Endothelial cell (in vitro differentiated cells): Measurements from ENCODE around the gene CXCR5. TPM values are rescaled to one million over a fixed set of nuclear protein-coding genes. Genes with fewer than 3 reads are reported as not detected.

ENCODE experiments used
- DNase-seq: peaks from one replicate; pipeline ENCODE4 v3.0.0; 2021; ENCODE audit warnings: low spot score
- H3K27ac Mint-ChIP-seq: one replicate; pipeline ENCODE4 v1.8.0; 2021; ENCODE audit warnings: mixed read lengths, inconsistent platforms; ENCODE audit not compliant: unreplicated experiment
- H3K27me3 Mint-ChIP-seq: one replicate; pipeline ENCODE4 v1.8.0; 2021; ENCODE audit warnings: mild to moderate bottlenecking, moderate library complexity, mixed read lengths, inconsistent platforms; ENCODE audit not compliant: unreplicated experiment
- H3K36me3 Mint-ChIP-seq: one replicate; pipeline ENCODE4 v1.8.0; 2021; ENCODE audit warnings: mild to moderate bottlenecking, low read depth, mixed read lengths, inconsistent platforms; ENCODE audit not compliant: unreplicated experiment
- H3K4me1 Mint-ChIP-seq: one replicate; pipeline ENCODE4 v1.8.0; 2021; ENCODE audit warnings: mild to moderate bottlenecking, mixed read lengths, inconsistent platforms; ENCODE audit not compliant: unreplicated experiment
- H3K4me3 Mint-ChIP-seq: one replicate; pipeline ENCODE4 v1.8.0; 2021; ENCODE audit warnings: mild to moderate bottlenecking, mixed read lengths, inconsistent platforms; ENCODE audit not compliant: unreplicated experiment
- H3K9me3 Mint-ChIP-seq: one replicate; pipeline ENCODE4 v1.8.0; 2021; ENCODE audit warnings: mixed read lengths, inconsistent platforms; ENCODE audit not compliant: unreplicated experiment
- total RNA-seq: library from RNA; stranded (reverse); fragmentation: NEBNext Ultra II Directional; extraction: Animal tissue kit (Norgen Biotek cat#: 25700); gene quantifications from one replicate; pipeline ENCODE4 v1.2.1, GENCODE V29; 2021; ENCODE audit not compliant: unreplicated experiment
- TF ChIP-seq, protein P1 (sequence below): fragments of 200-600 bp; sonication (generic); IDR thresholded peaks from one replicate; pipeline ENCODE4 v1.5.0; 2021; ENCODE audit warnings: antibody characterized with exemption; ENCODE audit not compliant: unreplicated experiment

Gene CXCR5
- total RNA-seq, 1 donor from 2014 or later, result not detected

DNA sequence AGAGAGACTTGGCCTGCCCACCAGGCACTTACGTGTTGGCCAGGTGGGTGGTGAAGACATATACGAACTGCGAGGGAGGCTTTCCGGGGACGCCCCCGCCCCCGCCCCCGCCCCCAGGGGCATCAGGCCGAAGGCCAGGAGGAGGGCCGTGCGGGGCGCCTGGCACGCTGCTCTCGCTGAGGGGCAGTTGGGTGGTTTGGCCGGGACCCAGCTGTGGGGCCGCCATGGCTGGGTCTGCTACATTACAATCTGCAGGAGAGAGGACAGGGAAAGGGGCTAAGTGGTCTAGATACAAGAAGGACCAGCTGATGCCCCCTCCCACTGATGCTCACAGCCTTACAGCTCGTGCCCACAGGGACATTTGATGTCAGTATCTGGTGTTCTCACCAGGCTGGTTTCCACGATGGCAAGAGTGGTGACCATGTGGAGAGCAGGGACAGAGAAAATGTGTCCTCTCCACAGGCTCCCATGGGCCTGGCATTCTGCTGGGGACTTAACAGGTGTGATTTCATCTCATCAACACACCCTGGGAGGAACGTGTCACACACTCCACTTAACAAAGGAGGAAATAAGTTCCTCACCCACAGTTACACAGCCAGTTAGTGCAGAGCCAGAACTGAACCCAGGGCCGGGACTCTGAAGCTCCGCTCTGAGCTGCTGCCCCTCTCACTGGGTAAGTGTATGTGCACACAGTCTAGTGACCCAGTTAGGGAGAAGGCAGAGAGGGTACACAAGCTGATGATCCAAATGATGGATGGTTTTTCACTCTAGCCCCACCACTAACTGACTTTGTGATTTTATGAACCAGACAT lies 19.7 kb downstream of the CXCR5 start:
- H3K27ac Mint-ChIP-seq, result no peak overlapping the region
- no peak overlapping the region for H3K4me3 Mint-ChIP-seq
- TF ChIP-seq, protein P1, sequence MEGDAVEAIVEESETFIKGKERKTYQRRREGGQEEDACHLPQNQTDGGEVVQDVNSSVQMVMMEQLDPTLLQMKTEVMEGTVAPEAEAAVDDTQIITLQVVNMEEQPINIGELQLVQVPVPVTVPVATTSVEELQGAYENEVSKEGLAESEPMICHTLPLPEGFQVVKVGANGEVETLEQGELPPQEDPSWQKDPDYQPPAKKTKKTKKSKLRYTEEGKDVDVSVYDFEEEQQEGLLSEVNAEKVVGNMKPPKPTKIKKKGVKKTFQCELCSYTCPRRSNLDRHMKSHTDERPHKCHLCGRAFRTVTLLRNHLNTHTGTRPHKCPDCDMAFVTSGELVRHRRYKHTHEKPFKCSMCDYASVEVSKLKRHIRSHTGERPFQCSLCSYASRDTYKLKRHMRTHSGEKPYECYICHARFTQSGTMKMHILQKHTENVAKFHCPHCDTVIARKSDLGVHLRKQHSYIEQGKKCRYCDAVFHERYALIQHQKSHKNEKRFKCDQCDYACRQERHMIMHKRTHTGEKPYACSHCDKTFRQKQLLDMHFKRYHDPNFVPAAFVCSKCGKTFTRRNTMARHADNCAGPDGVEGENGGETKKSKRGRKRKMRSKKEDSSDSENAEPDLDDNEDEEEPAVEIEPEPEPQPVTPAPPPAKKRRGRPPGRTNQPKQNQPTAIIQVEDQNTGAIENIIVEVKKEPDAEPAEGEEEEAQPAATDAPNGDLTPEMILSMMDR, result no peak
- no peak for DNase-seq
- H3K36me3 Mint-ChIP-seq, result peaks cover 3% of the 10 kb centered on the region
- peaks cover 3% of the 10 kb centered on the region for H3K4me1 Mint-ChIP-seq
- no peaks in the 10 kb centered on the region for H3K9me3 Mint-ChIP-seq
- peaks cover 2% of the 10 kb centered on the region for H3K27me3 Mint-ChIP-seq

DNA sequence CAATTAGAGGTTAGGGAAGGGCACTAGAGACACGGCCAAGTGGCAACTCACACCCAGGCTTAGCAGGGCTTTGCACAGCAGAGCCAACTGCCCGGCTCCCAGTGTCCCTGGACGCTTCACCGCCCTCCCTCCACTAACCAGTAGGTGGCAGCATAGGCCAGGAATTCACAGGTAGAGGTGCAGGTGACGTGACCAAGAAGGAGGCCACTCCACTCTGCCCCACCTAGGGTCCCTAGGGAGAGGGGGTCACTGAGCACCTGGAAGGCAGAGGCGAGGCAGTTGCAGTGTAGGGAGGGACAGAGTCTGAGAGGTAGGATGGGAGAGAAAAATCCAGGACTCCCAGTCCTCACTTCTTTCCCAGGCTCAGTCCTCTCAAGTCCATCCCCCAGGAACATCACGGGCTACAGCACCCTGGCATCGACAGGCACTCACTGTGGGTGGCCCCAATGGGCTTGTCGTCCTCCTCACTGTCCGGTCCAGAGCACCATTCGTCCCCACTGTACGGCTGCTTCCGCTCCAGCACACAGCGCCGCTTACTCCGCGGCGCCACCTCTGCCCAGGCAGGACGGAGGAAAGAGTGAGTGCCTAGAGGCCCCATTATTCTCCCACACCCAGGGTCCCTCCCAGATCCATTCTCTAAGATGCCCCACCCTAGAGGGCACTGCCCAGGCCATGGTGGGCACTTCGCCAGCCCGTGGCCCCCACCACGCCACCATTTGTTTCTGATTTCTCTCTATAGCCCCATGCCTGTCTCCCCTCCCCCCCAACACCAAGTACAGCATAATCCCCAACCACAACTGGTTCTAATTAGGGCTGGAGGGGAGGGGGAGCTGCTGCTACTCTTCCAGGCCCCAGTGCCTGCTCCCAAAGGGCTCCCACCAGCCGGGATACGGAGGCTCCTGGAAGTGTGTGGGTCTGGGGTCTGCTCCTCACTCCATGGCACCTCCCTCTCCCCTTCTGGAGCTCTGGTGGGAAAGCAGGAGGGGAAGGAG lies 23.7 kb downstream of the CXCR5 start:
- Mint-ChIP-seq H3K27me3 (peaks cover 7% of the 10 kb centered on the region), H3K9me3 (no peaks in the 10 kb centered on the region), H3K4me1 (peaks cover 13% of the 10 kb centered on the region), H3K4me3 (no peak overlapping the region), H3K27ac (no peak overlapping the region), H3K36me3 (peaks cover 3% of the 10 kb centered on the region)
- DNase-seq, result peak; percentile 89
- TF ChIP-seq, protein P1, result peak; percentile 87

DNA sequence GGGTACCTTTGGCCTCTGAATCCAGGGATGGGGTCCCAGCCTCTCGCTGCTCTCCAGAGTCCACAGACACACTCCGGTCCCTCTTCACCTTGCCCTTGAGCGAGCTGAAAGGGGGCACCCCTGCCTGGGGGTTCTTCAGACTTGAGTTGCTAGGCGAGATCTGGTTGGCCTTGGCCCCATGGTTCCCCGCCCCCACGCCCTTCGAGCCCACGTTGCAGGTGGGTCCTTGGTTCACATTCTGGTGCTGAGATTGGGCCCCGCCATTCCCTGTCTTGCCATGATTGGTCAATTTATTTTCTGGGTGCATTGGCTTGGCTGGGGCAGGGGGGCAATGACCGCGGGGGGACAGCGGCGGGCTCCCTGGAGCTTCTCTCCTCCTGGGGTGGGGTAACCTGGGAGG lies 24.6 kb downstream of the CXCR5 start:
- Mint-ChIP-seq H3K9me3 (no peaks in the 10 kb centered on the region), H3K4me3 (no peak overlapping the region), H3K36me3 (peaks cover 3% of the 10 kb centered on the region), H3K4me1 (peaks cover 21% of the 10 kb centered on the region), H3K27ac (peak overlapping the region; percentile 13), H3K27me3 (peaks cover 7% of the 10 kb centered on the region)
- no peak for DNase-seq
- TF ChIP-seq, protein P1, result no peak

DNA sequence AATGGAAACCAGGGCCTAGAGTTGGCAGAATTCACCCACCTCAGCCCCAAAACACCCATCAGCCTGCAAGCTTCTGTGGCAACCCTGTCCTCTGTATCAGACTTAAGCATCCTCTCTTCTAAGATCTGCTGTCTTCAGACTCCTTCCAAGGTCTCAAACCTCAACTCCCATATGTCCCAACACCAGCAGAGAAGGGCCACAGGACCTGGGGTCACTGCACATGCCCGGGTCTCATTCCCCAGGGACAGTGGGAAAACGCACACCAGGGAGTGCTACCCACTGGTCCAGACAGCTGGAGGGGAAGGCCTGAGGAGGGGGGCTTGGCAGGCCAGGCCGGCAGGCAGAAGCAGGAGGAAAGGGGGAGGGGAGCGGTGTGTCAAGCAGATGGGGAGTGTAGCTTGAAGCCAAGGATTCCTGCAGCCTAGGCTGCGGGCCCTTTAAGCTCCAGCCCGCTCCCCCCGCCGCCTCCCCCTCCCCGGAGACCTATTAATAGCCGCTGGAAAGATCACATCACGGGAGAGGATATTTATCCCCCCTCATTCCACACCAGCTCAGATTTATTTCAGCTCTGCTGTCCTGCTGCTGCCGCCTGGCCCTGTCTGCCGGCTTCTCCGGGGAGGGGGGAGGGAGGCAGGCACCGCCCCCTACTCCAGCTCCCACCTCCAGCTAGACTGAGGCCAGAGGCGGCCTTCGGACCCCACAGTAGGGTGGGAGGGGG lies 25.4 kb downstream of the CXCR5 start:
- no peaks in the 10 kb centered on the region for H3K9me3 Mint-ChIP-seq
- no peak overlapping the region for H3K4me3 Mint-ChIP-seq
- no peak overlapping the region for H3K27ac Mint-ChIP-seq
- H3K4me1 Mint-ChIP-seq, result peaks cover 22% of the 10 kb centered on the region
- H3K27me3 Mint-ChIP-seq, result peaks cover 7% of the 10 kb centered on the region
- TF ChIP-seq, protein P1, result no peak
- DNase-seq, result no peak
- H3K36me3 Mint-ChIP-seq, result peaks cover 3% of the 10 kb centered on the region
